Head of caudate nucleus (tissue), 42 donors: ENCODE results near the gene NPHS1.

Experiments
- DNase-seq, 42 donors: peaks; one replicate each; pipeline versions ENCODE4 v3.0.0 to v3.0.0-alpha.2; 2020 to 2021; ENCODE audit warnings: mixed read lengths in 7 of 42
- intact Hi-C: fragments of 100-400 bp; cut with DNase I; formaldehyde crosslinking; loops from one replicate; pipeline ENCODE4 v1.15.0; 2022

The NPHS1 gene

GRCh38 chr19:35793381-35794165 lies 58.7 kb downstream of the NPHS1 start:
- no peak for DNase-seq
- intact Hi-C loops: no loop called here

DNA sequence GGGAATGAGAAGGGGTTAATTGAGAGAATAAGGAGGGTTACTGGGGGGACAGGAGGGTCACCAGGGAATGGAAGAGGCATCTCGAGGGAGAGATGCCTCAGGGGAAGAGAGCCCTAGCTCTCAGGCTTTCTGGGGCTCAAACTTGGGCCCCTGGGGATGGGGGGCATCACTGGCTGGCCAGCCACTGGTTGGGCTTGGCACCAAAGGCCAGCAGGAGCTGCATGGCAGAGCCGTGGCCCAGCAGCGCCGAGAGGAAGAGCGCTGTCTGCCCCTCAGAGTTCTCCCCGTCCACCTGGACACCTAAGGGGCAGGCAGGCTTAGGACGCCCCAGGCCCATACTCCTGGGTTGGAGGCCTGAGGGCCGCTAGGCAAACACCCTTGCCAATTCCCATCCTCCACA lies 59.4 kb downstream of the NPHS1 start:
- no peak for DNase-seq
- intact Hi-C loops: no loop called here

- intact Hi-C loops: no loop called here
- no peak for DNase-seq
Observed at GRCh38 chr19:35792312-35792711, 60.0 kb downstream of the NPHS1 start.

DNA sequence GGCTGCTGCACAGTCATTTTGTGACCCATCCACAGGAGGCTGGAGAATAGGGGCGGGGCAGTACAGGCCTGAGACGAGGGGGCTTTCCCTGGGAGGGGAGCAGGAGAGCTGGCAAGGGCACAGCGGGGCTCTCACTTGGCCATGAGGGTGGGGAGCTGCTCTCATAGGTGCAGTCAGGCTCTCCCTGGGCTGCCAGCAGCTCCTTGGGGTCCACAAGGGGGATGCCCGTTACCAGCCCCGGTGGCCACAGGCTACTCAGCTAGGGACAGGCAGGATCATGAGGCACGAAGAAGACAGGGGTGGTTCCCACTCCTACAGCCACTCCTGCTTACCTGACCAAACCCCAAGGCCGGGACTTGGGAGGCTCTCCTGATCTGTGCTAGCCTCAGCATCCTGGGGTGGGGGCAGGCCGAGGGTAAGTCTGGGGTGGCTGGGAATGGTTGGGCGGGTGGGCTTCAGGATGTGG lies 60.5 kb downstream of the NPHS1 start:
- intact Hi-C loops: no loop called here

DNA sequence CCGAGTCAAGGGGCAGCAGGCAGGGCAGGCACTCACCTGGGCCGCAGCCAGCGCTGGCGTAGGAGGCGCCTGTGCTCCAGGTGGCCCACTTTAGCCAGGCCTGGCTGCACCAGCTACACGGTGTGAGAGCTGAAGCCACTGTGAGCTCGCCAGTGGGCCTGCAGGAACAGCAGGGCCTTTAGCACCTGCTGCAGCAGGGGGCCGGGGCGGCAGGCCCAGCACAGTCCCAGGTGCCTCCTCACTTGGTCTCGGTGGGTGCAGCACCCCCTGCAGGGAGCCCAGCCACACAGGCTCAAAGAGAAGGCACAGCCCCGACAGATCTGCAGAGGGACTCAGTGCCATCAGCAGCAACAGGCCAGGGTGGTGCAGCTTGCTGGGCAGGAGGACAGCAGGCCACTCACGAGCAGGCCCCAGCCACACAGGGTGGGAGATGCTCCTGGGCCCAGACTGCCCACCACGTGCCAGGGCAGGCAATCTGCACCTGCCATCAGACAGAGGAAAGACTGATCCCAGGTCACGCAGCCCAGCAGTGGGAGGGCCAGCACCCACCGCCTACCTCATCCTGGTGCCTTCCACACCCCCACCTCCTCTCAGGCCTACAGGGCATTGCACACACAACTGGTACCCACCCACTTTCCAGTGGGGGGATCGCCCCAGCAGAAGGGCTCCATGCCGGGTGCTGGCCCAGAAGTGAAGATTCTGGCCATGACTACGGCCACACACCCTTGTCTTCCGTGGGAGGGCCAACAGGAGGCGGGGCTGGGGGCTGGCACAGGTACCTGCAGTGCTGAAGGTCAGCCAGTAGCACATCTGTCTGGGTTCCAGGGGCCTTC lies 61.1 kb downstream of the NPHS1 start:
- intact Hi-C loops: no loop called here
- DNase-seq: no peak

More for the DNA sequence above, 60.5 kb downstream of the NPHS1 start:
- no peak for DNase-seq

GRCh38 chr19:35789978-35790944 lies 62.0 kb downstream of the NPHS1 start:
- DNase-seq: no peak
- intact Hi-C loops: no loop called here

DNA sequence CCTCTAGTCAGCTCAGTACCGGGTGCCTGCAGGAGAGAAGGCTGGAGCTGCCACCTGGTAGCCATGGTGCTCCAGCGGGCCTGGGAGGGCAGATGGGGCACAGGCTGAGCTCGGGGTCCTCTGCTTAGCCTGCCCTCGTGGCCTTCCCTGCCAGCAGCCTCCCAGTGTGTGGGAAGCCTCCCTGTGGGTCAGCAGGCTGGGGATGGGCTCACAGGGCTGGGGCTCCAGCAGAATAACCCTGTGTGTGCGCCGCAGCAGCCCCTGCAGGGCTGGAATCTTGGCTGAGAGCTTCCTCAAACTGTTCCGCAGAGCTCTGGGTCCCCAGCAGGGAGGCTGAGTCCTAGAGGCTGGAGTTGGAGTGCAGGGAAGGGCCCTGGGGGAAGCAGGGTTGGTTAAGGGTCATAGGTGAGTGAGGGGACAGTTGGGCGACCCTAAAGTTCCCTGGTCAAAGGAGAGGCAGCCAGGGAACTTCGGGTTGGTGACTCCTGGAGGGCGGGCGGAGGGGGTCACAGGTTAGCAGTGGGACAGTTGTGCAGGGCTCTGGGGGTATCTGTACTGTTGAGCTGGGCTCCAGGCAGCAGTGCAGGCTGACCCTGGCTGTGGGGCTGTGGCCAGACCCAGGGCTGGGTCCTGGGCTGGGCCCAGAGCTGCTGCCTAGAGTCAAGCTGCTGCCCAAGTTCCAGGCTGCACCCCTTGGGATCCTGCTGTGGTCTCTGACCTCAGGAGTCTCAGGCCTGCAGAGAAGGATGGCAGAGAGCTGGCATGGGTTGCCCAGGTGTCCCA lies 62.9 kb downstream of the NPHS1 start:
- intact Hi-C loops: no loop called here
- no peak for DNase-seq

- intact Hi-C loops: no loop called here
- DNase-seq: no peak
Observed at GRCh38 chr19:35788205-35788960, 63.9 kb downstream of the NPHS1 start.

DNA sequence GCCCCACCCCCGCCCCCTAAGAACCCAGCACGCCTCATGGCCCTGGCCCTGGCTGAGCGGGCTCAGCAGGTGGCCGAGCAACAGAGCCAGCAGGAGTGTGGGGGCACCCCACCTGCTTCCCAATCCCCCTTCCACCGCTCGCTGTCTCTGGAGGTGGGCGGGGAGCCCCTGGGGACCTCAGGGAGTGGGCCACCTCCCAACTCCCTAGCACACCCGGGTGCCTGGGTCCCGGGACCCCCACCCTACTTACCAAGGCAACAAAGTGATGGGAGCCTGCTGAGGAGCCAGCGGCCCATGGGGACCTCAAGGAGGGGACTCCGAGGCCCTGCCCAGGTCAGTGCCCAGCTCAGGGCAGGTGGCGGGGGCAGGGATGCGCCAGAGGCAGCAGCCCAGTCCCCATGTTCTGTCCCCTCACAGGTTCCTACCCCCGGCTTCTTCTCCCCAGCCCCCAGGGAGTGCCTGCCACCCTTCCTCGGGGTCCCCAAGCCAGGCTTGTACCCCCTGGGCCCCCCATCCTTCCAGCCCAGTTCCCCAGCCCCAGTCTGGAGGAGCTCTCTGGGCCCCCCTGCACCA lies 65.0 kb downstream of the NPHS1 start:
- intact Hi-C loops: no loop called here
- no peak for DNase-seq

- intact Hi-C loops: no loop called here
Observed at GRCh38 chr19:35786299-35787160, 65.8 kb downstream of the NPHS1 start.

GRCh38 chr19:35785339-35785627 lies 67.0 kb downstream of the NPHS1 start:
- intact Hi-C loops: no loop called here
- no peak for DNase-seq

More at GRCh38 chr19:35786299-35787160, 65.8 kb downstream of the NPHS1 start:
- DNase-seq: no peak

DNA sequence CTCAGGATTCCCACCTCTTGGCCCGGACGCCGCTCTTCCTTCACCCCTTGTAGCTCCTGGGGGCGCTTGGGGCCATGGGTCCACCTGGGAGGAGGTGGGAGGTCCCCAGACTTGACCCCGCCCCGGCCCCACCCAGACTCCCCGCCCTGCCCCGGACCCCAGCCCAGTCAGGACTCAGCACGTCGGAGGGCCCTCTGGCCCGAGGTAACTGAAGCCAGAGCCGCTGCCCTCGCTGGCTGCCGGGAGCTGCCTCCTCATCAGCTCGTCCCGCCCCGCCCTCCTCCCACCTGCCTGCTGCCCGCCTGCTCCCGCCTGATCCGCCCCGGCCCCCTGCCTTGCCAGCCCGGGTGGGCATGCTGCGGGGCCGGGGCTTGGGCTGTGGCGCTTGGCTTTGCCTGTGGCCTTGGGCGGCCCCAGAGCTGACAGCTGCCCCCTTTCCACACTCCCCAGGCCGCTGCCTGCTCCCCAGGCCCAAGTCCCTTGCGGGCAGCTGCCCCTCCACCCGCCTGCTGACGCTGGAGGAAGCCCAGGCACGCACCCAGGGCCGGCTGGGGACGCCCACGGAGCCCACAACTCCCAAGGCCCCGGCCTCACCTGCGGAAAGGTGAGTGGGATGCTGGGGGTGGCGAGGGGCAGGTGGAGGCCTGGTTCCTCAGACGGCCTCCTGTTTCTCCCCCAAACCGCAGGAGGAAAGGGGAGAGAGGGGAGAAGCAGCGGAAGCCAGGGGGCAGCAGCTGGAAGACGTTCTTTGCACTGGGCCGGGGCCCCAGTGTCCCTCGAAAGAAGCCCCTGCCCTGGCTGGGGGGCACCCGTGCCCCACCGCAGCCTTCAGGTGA lies 67.6 kb downstream of the NPHS1 start:
- no peak for DNase-seq
- intact Hi-C loops: no loop called here

DNA sequence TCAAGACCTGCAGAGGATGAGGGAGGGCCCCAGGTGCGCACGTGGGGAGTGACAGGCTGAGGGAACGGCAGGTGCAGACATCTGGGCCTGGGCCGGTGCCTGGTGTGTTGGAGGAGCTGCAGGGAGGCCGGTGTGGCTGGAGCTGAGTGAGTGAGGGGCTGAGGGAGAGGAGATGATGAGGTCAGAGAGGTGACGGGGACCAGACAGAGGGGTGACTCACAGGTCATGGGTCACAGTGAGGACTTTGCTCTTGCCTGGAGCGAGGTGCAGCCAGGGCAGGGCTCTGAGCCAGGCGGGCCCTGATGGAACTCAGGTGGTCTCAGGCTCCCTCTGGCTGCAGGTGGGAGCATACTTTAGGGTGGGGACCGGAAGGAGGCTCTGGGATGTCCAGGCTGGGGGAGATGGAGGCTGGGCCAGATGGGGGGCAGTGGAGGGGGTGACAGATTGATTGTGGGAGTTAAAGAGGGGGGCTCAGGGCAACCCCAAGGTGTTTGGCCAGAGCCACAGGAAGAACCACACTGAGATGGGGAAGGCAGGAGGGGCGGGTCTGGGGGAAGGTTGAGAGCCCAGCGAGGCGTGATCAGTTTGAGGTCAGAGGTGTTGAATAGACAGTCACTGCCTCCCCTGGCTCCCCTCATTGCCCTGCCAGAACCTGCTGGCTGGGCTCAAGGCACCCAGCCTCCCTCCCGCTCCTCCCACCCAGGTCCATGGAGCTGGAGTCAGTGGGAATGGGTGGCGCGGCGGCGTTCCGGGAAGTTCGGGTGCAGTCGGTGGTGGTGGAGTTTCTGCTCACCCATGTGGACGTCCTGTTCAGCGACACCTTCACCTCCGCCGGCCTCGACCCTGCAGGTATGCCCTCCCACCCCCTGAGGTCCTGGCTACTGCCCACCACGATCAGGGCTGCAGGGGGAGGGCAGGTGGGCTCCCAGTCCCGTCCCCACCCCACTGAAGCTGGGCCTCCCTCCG lies 68.6 kb downstream of the NPHS1 start:
- intact Hi-C loops: no loop called here
- DNase-seq: peak in 3 of 42 donors; percentile 29 to 47 (median 37)

DNA sequence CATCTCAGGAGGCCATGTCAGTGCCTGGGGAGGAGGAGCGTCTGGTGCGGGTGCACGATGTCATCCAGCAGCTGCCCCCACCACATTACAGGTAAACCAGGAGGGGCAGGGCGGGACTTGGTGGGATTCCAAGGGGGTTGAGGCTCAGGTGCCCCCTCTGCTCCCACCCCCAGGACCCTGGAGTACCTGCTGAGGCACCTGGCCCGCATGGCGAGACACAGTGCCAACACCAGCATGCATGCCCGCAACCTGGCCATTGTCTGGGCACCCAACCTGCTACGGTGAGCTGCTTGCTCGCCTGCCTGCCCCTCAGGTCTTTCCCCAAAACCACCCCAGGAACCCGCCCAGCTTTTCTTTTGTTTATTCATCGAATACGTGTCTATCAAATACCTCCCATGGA lies 69.7 kb downstream of the NPHS1 start:
- intact Hi-C loops: no loop called here
- DNase-seq: no peak

GRCh38 chr19:35781650-35782049 lies 70.7 kb downstream of the NPHS1 start:
- DNase-seq: no peak
- intact Hi-C loops: no loop called here
